Upper lobe of left lung (tissue), 6 donors: ENCODE results near the gene FLT1. TPM values are rescaled to one million over a fixed set of nuclear protein-coding genes. Genes with fewer than 3 reads are reported as not detected.

Experiments used
- ATAC-seq, 2 donors: fragments of 200-7000 bp; cut with Tn5 transposase; one replicate each; pipeline ENCODE4 v1.9.1; 2022; ENCODE audit warnings: mild to moderate bottlenecking in 2 of 2, moderate library complexity in 2 of 2; ENCODE audit not compliant: low FRiP score in 2 of 2
- DNase-seq, 2 donors: peaks; one replicate each; pipeline ENCODE4 v3.0.0-alpha.2; 2019 to 2020
- H3K27ac ChIP-seq, 4 donors: fragments of 200-600 bp; sonication (generic); one replicate each; pipeline ENCODE4 v1.5.1; 2016 to 2019
- H3K27me3 ChIP-seq, 4 donors: fragments of 200-600 bp; sonication (generic); one replicate each; pipeline ENCODE4 v1.5.1; 2017 to 2019
- H3K36me3 ChIP-seq, 4 donors: fragments of 200-600 bp; sonication (generic); one replicate each; pipeline ENCODE4 v1.5.1; 2016 to 2019
- H3K4me1 ChIP-seq, 4 donors: fragments of 200-600 bp; sonication (generic); one replicate each; pipeline ENCODE4 v1.5.1; 2018 to 2019
- H3K4me3 ChIP-seq, 4 donors: fragments of 200-600 bp; sonication (generic); one replicate each; pipeline ENCODE4 v1.5.1; 2017 to 2019; ENCODE audit warnings: mild to moderate bottlenecking in 2 of 4, moderate library complexity in 1 of 4
- H3K9me3 ChIP-seq, 4 donors: fragments of 200-600 bp; sonication (generic); one replicate each; pipeline ENCODE4 v1.5.1; 2018 to 2019
- EP300 ChIP-seq, 4 donors: sonication (generic); formaldehyde crosslinking; IDR thresholded peaks; one replicate each; pipeline ENCODE4 v1.5.1; 2017; ENCODE audit warnings: antibody characterized with exemption in 4 of 4, control low read depth in 2 of 4
- POLR2A ChIP-seq, 4 donors: fragments of 450-650 bp; IDR thresholded peaks; one replicate each; pipeline ENCODE4 v1.5.1; 2016 to 2017; ENCODE audit warnings: antibody characterized with exemption in 4 of 4, mild to moderate bottlenecking in 2 of 4
- POLR2AphosphoS5 ChIP-seq, 2 donors: sonication (generic); formaldehyde crosslinking; IDR thresholded peaks; one replicate each; pipeline ENCODE4 v1.5.1; 2017; ENCODE audit warnings: antibody characterized with exemption in 2 of 2
- WGBS, 2 donors: methylation state at CpG; one replicate each; pipeline ENCODE4 v1.1.5; 2017 to 2018; 5-methylcytosine and 5-hydroxymethylcytosine counted together
- total RNA-seq, 6 donors: library from RNA; depleted of rRNA in 4 of 6; stranded (reverse); fragments of >200 nt in 4 of 6; gene quantifications; one replicate each; pipeline versions ENCODE4 v1.1.0 to v1.2.1, GENCODE V29; 2016 to 2021
- TF ChIP-seq, protein P1 (sequence below), 6 experiments: fragments of 450-650 bp in 4 of 6; fragments of 200-600 bp in 2 of 6; sonication (generic) in 2 of 6; IDR thresholded peaks; one replicate each; pipeline ENCODE4 v1.5.1; 2016 to 2019; ENCODE audit warnings: antibody characterized with exemption in 6 of 6
- donor health status: DM: no; HTN: no; CAD: no; lungs with moderate emphysema.
- donor health status: DM: no; HTN: yes; CAD: no; lungs with severe emphysema.

The FLT1 gene
- total RNA-seq, 6 donors from 2014 or later: 20.9 to 47.9 (median 25.5) TPM

DNA sequence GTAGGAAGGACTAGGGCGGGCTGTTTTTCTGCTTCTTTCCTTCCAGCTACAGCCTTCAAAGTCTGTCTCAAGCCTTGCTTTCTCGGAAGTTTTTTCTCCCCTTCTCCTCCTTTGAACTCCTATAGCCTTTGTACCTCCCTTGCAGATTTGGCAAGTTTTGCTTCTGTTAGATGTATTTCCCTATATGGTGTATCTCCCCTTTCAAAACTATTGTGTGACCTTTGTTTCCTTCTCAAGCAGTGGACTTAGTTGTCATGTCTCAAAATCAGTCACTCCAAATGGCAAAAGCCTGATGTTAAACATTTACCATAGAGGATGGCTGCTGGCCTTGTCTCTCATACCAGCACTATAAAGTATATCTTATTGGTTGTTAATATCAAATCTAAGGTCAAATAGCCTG is 152.7 kb downstream of the FLT1 start:
- H3K4me1 ChIP-seq: peaks cover 0 to 11% (median 6%) of the 10 kb centered on the region in 4 donors
- no peaks in the 10 kb centered on the region for H3K9me3 ChIP-seq
- WGBS, 2 donors: 85 to 86% methylated on average over 2 of the region's 2 CpGs
- no peak for ATAC-seq
- TF ChIP-seq, protein P1, sequence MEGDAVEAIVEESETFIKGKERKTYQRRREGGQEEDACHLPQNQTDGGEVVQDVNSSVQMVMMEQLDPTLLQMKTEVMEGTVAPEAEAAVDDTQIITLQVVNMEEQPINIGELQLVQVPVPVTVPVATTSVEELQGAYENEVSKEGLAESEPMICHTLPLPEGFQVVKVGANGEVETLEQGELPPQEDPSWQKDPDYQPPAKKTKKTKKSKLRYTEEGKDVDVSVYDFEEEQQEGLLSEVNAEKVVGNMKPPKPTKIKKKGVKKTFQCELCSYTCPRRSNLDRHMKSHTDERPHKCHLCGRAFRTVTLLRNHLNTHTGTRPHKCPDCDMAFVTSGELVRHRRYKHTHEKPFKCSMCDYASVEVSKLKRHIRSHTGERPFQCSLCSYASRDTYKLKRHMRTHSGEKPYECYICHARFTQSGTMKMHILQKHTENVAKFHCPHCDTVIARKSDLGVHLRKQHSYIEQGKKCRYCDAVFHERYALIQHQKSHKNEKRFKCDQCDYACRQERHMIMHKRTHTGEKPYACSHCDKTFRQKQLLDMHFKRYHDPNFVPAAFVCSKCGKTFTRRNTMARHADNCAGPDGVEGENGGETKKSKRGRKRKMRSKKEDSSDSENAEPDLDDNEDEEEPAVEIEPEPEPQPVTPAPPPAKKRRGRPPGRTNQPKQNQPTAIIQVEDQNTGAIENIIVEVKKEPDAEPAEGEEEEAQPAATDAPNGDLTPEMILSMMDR (IDR thresholded peaks at IDR 0.05): no peak
- no peak for TF ChIP-seq EP300 (IDR thresholded peaks at IDR 0.05)
- TF ChIP-seq POLR2A (IDR thresholded peaks at IDR 0.05): no peak
- TF ChIP-seq POLR2AphosphoS5 (IDR thresholded peaks at IDR 0.05): no peak
- no peak for DNase-seq
- H3K27ac ChIP-seq: no peak overlapping the region
- no peak overlapping the region for H3K4me3 ChIP-seq
- H3K36me3 ChIP-seq: peaks cover 0 to 14% (median 0%) of the 10 kb centered on the region in 4 donors
- no peaks in the 10 kb centered on the region for H3K27me3 ChIP-seq

DNA sequence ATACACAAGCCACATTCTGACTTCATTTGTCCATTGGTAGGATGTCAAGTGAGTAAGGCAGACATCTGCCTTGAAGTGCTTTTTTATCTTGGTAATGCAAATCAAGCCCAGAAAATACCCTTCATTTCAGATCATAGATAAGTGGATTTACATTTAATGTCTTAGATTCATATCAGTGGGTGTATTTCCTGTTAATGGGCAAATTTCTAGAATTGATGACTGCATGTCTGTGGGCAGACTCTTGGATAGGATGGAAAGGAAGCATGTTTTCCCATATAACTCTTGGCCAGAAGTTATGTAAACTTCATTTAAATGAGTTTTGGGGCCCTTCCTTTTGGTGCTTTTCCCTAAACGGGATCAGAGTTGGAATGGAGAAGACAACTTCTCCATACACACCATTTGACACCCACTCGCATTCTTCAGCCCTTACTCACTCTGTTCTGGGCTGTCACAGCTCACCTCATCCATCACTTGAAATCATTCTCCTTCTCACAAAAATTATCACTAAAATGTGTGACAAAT is 154.6 kb downstream of the FLT1 start:
- Histone ChIP-seq H3K4me3 (no peak overlapping the region), H3K27me3 (no peaks in the 10 kb centered on the region), H3K9me3 (no peaks in the 10 kb centered on the region), H3K27ac (no peak overlapping the region), H3K36me3 (peaks cover 0 to 14% (median 0%) of the 10 kb centered on the region in 4 donors), H3K4me1 (peaks cover 0 to 11% (median 6%) of the 10 kb centered on the region in 4 donors)
- TF ChIP-seq POLR2AphosphoS5 (IDR thresholded peaks at IDR 0.05) (no peak), EP300 (IDR thresholded peaks at IDR 0.05) (no peak), POLR2A (IDR thresholded peaks at IDR 0.05) (no peak)
- TF ChIP-seq, protein P1 (IDR thresholded peaks at IDR 0.05): no peak
- 69 to 72% methylated on average over 2 of the region's 2 CpGs for WGBS, 2 donors
- no peak for ATAC-seq
- no peak for DNase-seq

DNA sequence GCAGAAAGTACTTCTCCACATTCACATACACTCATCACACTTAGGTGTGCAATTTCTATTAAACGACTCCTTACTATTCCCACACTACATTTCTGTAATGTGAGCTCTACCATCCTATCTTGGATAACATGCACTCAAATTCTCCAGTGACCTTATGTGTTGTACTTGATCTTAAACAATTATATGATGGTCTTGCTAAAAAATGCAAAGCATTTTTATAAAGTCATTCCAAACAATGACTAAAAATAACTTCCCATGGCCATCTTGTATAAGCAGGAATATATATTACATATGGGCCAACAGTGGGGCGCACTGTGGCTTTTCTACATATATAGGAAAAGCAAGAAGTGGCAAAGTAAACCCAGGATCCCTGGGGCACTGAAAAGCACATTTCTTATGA is 155.5 kb downstream of the FLT1 start:
- Histone ChIP-seq H3K27ac (no peak overlapping the region), H3K27me3 (no peaks in the 10 kb centered on the region), H3K4me3 (no peak overlapping the region), H3K4me1 (peaks cover 0 to 11% (median 6%) of the 10 kb centered on the region in 4 donors), H3K36me3 (peaks cover 0 to 14% (median 0%) of the 10 kb centered on the region in 4 donors), H3K9me3 (no peaks in the 10 kb centered on the region)
- ATAC-seq (no peak), DNase-seq (no peak)
- 81 to 90% methylated on average over 2 of the region's 2 CpGs for WGBS, 2 donors
- no peak for TF ChIP-seq POLR2A (IDR thresholded peaks at IDR 0.05)
- no peak for TF ChIP-seq POLR2AphosphoS5 (IDR thresholded peaks at IDR 0.05)
- TF ChIP-seq EP300 (IDR thresholded peaks at IDR 0.05): no peak
- TF ChIP-seq, protein P1 (IDR thresholded peaks at IDR 0.05): no peak

DNA sequence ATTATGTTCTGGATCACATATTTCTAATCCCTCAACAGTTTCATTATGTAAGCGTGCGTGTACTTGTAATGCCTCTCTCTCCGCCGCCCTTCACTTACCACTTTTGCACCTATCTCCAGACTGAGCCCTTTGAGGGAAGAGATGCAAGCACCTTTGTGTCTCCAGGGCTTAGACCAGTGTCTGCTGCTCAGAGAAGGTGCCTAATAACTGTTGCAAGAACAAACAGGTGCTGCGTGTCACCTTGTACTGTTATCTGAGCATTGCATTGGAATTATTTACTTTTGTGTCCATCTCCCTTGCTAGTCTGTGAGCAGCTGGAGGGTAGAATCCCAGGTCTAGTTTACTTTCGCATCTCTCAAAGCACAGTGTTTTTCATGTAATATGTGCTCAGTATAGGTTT is 156.2 kb downstream of the FLT1 start:
- H3K27ac ChIP-seq: no peak overlapping the region
- no peaks in the 10 kb centered on the region for H3K27me3 ChIP-seq
- no peak for TF ChIP-seq POLR2AphosphoS5 (IDR thresholded peaks at IDR 0.05)
- TF ChIP-seq, protein P1 (IDR thresholded peaks at IDR 0.05): no peak
- no peak for TF ChIP-seq EP300 (IDR thresholded peaks at IDR 0.05)
- TF ChIP-seq POLR2A (IDR thresholded peaks at IDR 0.05): no peak
- H3K36me3 ChIP-seq: peaks cover 0 to 13% (median 0%) of the 10 kb centered on the region in 4 donors
- DNase-seq (no peak), ATAC-seq (no peak)
- peaks cover 0 to 11% (median 6%) of the 10 kb centered on the region in 4 donors for H3K4me1 ChIP-seq
- H3K4me3 ChIP-seq: no peak overlapping the region
- H3K9me3 ChIP-seq: no peaks in the 10 kb centered on the region
- 72 to 97% methylated on average over 5 to 6 of the region's 6 CpGs for WGBS, 2 donors

DNA sequence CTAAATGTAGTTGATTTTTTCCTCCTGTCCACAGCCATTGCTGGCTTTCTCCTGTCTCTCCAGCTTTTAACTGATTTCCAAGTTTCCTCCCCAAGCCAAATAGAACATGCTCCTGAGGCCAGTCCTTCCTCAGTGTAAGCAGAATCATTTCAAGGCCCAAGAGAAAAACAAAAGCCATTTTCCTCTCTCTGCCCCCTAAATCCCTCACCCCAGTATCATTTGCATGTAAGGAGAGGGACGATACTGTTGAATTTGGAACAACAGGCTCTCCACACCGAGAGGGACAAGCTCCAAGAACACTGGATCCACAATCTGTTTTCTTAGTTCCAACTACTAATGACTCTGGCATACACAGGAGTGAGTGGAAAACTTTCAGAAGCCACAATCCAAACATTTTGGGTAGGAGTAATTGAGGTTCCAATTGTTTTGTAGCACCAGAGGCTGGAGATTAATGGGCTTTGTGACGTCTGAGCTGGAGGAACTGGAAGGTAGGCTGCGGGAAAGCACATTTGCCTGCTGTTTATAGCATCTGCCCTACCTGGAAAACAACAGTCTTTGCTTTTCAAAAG is 156.8 kb downstream of the FLT1 start:
- ATAC-seq (no peak), DNase-seq (no peak)
- no peak for TF ChIP-seq EP300 (IDR thresholded peaks at IDR 0.05)
- no peak for TF ChIP-seq POLR2AphosphoS5 (IDR thresholded peaks at IDR 0.05)
- TF ChIP-seq, protein P1 (IDR thresholded peaks at IDR 0.05): no peak
- TF ChIP-seq POLR2A (IDR thresholded peaks at IDR 0.05): no peak
- whole genome bisulfite sequencing, 2 donors: 64 to 79% methylated on average over 4 of the region's 4 CpGs
- Histone ChIP-seq H3K4me3 (no peak overlapping the region), H3K27ac (no peak overlapping the region), H3K4me1 (peaks cover 0 to 11% (median 6%) of the 10 kb centered on the region in 4 donors), H3K36me3 (peaks cover 0 to 8% (median 0%) of the 10 kb centered on the region in 4 donors), H3K27me3 (no peaks in the 10 kb centered on the region), H3K9me3 (no peaks in the 10 kb centered on the region)
